A204.1 (cell line): ENCODE measurements around the gene SMIM33.
"Not testable (repeated sequence)": the region's sequence is repeated elsewhere in the genome, so short reads cannot be mapped to it uniquely, and the experiment has no call there.

Experiments
- FAIRE-seq: peaks from 2 replicates; lab custom pipeline; 2012; peaks lifted over from hg19 to GRCh38; lab: Jason Lieb, UNC

The SMIM33 gene

DNA sequence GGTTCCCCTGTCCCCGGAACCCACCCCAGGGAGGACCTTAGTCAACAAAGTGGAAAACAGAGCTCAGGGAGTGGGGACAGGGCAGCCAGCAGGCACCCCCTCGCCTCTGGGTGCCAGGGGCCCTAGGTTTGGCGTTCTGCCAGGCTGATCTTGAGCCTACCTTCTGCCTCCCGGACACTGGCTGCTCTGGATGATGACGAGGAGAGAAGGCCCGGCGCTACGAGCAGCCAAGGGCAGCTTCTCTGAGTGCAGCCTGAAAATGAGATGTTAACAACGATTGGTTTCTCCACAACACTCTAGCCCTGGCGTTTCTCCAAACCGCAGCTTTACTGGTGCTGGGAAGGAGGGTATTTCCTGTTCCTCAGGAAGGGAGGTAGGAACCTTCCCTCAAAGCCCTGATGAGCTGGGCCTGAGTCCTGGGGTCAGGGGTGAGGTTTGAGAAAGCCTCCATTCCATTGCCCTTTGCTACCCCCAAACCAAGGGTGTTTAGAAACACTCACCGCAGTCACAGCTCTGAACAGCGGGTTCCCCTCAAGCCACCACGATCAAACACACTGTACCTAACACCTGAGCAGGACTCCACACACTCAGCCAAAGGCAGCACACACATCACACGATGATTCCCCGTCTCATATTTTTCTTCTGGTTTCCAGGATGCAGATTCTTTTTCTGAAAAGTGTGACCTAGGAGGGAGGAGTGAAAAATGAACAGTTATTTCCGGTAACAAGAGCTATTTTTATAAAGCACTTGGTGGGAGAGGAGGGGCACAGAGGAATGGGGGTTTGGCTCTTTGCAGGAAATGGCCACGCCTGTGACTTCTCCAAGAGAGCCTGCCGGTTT, 11.5 kb downstream of the SMIM33 start, which contains the start of gene STING1:
STING1 (minus strand) TSS at position 709 of the 840 bp plus-strand sequence. CDS start 1,054 bp downstream, outside the sequence.
- no peak for FAIRE-seq

- not testable (repeated sequence) for FAIRE-seq
Measured at GRCh38 chr5:139482890-139483208, 12.0 kb downstream of the SMIM33 start.

DNA sequence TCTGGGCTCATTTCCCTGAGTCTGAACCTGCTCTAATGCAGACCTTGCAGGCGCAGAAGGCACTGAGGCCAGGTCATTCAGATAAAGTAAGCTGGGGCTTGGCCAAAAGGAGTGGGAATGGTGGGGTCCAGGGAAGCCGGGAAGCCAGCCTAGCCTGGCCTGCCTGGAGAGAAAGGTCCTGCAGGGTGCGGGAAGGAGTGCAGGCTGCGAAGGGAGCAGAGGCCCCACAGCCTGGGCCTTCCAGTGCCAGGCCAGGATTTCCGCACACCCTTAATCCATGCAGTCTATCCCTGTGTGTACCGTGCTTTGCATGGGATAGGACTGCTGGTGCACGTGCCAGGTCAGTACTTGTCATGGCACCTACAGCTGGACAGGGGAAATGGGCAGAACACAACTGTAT, 15.4 kb downstream of the SMIM33 start:
- FAIRE-seq = no peak

- FAIRE-seq = no peak
Measured at GRCh38 chr5:139488260-139488659, 17.5 kb downstream of the SMIM33 start.

GRCh38 chr5:139492700-139493192, 21.9 kb downstream of the SMIM33 start:
- FAIRE-seq = no peak

GRCh38 chr5:139494256-139494655, 23.5 kb downstream of the SMIM33 start:
- no peak for FAIRE-seq

DNA sequence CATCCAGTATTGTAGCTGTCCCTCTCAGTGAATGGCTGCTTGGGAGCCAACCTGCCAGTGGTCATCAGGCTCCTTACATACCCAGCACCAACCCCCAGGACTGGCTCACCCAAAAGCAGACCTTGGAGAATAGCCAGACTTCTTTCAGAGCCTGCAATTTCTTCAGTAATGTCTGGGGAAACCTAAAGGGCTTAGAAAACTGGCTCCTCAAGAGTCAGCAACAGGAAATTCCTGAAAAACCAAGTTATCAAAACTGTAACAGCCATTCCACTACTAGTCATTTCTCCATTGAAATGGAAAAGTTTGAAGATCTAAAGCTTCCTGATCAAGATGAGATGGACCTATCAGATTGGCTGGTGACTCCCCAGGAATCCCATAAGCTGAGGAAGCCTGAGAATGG, 24.0 kb downstream of the SMIM33 start:
- no peak for FAIRE-seq

GRCh38 chr5:139495638-139496435, 25.0 kb downstream of the SMIM33 start:
- no peak for FAIRE-seq

GRCh38 chr5:139501381-139501780, 30.6 kb downstream of the SMIM33 start:
- no peak for FAIRE-seq

- not testable (repeated sequence) for FAIRE-seq
Measured at GRCh38 chr5:139503036-139503817, 32.4 kb downstream of the SMIM33 start.

DNA sequence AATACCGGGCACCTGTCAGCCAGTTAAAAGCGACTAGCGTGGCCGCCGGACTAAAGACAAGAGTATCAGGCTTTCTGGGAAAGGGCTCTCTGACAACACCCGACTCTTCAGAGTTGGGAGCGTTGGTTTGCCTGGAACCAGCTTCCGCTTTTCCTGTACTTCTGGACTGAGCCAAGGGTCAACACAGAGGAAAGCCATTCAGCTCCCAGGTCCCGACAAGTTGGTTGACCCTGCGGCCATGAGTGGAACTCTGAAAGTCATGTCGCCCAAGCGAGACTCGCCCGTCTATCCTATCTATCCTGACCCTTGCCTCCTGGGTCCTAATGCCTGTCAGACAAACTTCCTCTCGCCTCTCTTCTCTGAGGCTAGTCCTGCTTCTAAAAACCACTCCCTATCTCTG, 33.1 kb downstream of the SMIM33 start:
- not testable (repeated sequence) for FAIRE-seq

DNA sequence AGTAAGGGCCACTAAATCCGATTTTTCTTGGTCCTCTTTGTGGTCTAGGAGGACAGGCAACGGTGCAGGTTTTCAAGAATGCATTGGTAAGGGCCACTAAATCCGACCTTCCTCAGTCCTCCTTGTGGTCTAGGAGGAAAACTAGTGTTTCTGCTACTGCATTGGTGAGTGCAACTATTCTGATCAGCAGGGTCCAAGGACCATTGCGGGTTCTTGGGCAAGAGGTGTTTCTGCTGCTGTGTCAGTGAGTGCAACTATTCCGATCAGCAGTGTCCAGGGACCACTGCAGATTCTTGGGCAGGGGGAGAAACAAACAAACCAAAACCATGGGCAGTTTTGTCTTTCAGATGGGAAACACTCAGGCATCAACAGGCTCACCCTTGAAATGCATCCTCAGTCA, 33.9 kb downstream of the SMIM33 start:
- FAIRE-seq = not testable (repeated sequence)

GRCh38 chr5:139512786-139513390, 42.1 kb downstream of the SMIM33 start:
- no peak for FAIRE-seq

GRCh38 chr5:139513434-139513833, 42.6 kb downstream of the SMIM33 start:
- not testable (repeated sequence) for FAIRE-seq

DNA sequence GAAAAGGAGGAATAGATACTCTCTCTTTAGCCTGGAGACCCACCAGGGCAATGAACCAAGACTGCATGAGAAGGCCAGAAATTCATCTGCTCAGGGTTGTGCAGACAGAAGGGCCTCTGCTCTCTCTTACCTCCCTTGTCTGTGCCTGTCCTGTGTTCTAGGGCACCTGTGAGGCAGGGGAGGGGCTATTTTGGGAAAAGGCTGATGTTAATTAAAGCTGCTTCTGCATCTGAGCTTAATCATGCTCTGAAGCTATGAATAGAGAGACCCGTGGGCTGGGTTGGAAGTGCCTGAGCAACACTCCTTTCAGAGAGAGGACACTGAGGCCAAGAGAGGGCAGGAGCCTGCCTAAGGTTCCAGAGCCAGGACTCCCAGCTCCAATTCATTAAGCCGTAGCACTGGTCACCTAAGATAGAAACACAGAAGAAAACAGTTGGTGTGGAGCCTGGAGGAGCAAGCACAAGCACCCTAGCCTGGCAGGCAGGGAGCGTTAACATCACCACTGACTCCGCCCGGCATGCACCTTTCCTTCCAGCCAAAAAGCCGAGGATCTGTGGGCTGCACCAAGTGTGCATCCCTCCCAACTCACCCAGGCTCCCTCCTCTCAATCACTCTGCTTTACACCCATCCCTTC, 43.2 kb downstream of the SMIM33 start:
- FAIRE-seq = no peak

DNA sequence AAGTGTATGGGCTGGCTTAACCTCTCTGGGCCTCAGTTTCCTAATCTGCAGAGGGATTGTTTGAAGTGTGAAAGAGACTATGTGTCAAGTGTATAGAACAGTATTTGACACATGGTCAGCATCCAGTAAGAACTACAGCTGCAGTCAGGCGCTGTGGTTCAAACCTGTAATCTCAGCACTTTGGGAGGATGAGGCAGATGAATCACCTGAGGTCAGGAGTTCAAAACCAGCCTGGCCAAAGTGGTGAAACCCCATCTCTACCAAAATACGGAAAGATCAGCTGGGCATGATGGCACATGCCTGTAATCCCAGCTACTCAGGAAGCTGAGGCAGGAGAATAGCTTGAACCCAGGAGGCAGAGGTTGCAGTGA, 43.7 kb downstream of the SMIM33 start:
- FAIRE-seq = no peak

DNA sequence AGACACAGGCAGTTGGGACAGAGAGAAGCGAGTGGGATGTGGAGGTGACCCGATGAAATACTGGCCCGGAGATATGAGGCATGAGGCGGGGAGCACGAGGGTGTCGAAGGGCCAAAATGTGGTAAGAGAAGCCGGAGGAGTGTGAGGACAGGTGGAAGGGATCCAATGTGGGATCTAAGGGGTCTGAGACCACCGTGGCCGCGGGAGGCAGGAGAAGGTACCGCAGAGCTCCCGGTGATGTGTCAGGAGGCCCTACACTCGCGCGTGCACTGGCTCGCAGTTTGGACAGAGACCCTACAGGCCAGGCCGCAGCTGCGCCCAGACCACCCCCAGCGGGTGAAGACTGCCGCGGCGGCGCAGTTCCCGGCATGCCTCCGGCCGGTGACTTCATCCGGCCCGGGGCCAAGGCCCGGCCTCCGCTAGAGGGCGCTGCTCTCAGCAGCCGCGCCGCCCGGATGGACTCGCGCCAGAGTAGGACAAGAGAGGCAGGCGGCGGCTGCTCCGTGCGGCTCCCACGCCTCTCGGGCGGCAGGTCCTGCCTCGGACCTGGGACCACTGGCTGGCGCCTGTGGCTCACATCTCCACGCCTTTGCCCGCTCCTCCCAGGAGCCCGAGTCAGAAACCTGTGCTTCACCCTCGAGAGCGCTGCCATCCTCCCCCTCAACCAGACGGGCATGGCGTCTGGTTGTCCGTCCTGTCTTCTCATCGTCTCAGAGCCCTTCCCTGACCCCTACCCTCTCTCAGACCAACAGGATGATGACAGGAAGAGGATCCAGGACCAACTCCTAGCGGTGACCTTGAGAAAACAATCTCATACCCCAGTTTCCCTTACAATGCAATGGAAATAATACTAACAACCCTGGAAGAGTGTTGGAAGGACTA, 47.1 kb downstream of the SMIM33 start:
- FAIRE-seq = no peak
